ENCODE data around the gene PTPN3.

DNA sequence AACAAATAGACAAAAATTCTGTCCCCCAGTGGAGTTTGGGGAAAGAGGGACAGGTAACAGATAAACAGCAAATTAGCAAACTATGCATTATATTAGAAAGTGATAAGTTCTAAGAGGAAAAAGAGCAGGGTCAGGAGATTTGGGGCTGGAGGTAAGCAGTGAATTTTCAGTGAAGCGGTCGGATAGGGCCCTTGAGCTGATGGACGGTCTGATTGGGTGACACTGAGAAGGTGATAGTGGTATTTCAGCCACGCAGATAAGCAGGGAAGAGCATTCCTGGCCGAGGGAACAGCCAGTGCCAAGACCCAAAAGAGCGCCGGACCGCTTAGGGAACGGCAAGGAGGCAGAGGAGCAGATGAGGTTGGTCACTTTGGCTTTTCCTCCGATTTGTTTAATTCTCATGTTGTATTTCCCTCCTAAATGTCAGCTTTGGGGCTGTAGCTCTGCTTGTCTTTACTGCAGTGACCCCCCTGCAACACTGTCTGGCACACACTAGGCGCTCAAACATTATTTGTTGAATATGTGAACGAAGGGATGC lies 1.1 kb upstream of the PTPN3 start:
- TF ChIP-seq, protein P1, sequence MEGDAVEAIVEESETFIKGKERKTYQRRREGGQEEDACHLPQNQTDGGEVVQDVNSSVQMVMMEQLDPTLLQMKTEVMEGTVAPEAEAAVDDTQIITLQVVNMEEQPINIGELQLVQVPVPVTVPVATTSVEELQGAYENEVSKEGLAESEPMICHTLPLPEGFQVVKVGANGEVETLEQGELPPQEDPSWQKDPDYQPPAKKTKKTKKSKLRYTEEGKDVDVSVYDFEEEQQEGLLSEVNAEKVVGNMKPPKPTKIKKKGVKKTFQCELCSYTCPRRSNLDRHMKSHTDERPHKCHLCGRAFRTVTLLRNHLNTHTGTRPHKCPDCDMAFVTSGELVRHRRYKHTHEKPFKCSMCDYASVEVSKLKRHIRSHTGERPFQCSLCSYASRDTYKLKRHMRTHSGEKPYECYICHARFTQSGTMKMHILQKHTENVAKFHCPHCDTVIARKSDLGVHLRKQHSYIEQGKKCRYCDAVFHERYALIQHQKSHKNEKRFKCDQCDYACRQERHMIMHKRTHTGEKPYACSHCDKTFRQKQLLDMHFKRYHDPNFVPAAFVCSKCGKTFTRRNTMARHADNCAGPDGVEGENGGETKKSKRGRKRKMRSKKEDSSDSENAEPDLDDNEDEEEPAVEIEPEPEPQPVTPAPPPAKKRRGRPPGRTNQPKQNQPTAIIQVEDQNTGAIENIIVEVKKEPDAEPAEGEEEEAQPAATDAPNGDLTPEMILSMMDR (conservative IDR thresholded peaks at IDR 0.05; ENCODE audit: low read depth, low read length) = no peak
- TF ChIP-seq EZH2 (IDR thresholded peaks at IDR 0.05; ENCODE audit: borderline replicate concordance, low read depth, low read length, poor library complexity, severe bottlenecking) = no peak
